Aorta (tissue), 5 donors: ENCODE results near the gene MMP11. TPM values are rescaled to one million over a fixed set of nuclear protein-coding genes. Genes with fewer than 3 reads are reported as not detected.
A peak's percentile ranks its signal among the peaks of the same experiment; 100 is the strongest.

Source experiments
- ATAC-seq: fragments of 200-7000 bp; cut with Tn5 transposase; one replicate; pipeline ENCODE4 v1.9.1; 2022; ENCODE audit warnings: moderate library complexity; ENCODE audit not compliant: low FRiP score
- DNase-seq, 2 donors: peaks; one replicate each; pipeline ENCODE4 v3.0.0-alpha.2; 2020
- H3K27ac ChIP-seq, 2 donors: one replicate each; pipeline ENCODE4 v1.5.1; 2013; ENCODE audit warnings: low read length in 2 of 2, mild to moderate bottlenecking in 2 of 2, moderate library complexity in 2 of 2, control low read depth in 1 of 2, inconsistent platforms in 1 of 2, low read depth in 1 of 2
- H3K27me3 ChIP-seq, 2 donors: one replicate each; pipeline ENCODE4 v1.6.1; 2013; ENCODE audit warnings: control low read depth in 1 of 2, low read length in 1 of 2, mild to moderate bottlenecking in 1 of 2, moderate library complexity in 1 of 2; ENCODE audit not compliant: insufficient read depth in 2 of 2, control insufficient read depth in 1 of 2
- H3K36me3 ChIP-seq, 2 donors: one replicate each; pipeline ENCODE4 v1.6.1; 2013; ENCODE audit warnings: control low read depth in 1 of 2, low read length in 1 of 2, mild to moderate bottlenecking in 1 of 2; ENCODE audit not compliant: insufficient read depth in 2 of 2, control insufficient read depth in 1 of 2
- H3K4me1 ChIP-seq, 2 donors: one replicate each; pipeline ENCODE4 v1.6.1; 2013; ENCODE audit warnings: low read length in 2 of 2, control low read depth in 1 of 2, mild to moderate bottlenecking in 1 of 2, moderate library complexity in 1 of 2; ENCODE audit not compliant: insufficient read depth in 2 of 2, control insufficient read depth in 1 of 2
- H3K4me3 ChIP-seq, 2 donors: one replicate each; pipeline ENCODE4 v1.5.1; 2013; ENCODE audit warnings: low read length in 2 of 2, control low read depth in 1 of 2, mild to moderate bottlenecking in 1 of 2
- H3K9me3 ChIP-seq: one replicate; pipeline ENCODE4 v1.6.1; 2013; ENCODE audit warnings: mild to moderate bottlenecking, low read length; ENCODE audit not compliant: control insufficient read depth
- WGBS, 2 donors: extraction: QIAGEN DNeasy Blood & Tissue Kit; methylation state at CpG; one replicate each; pipeline ENCODE4 v1.1.7; 2013; 5-methylcytosine and 5-hydroxymethylcytosine counted together
- intact Hi-C, 2 donors: fragments of 100-400 bp; cut with DNase I; formaldehyde crosslinking; loops; one replicate each; pipeline versions ENCODE4 v1.14.2 to v1.15.0; 2022
- polyA plus RNA-seq, 2 donors: library from polyadenylated mRNA; stranded (reverse); fragments of 200-250 nt; gene quantifications; one replicate each; pipeline ENCODE4 v1.2.3, GENCODE V29; 2013
- total RNA-seq, 2 donors: library from RNA; stranded (reverse); fragmentation: NEBNext Ultra II Directional; extraction: Animal tissue kit (Norgen Biotek cat#: 25700); gene quantifications; one replicate each; pipeline ENCODE4 v1.2.1, GENCODE V29; 2021
- donor health status: healthy with polysubstance abuse.
- donor health status: Bipolar disorder and iron deficiency.
- donor health status: DM: no; HTN: no; CAD: no.
- donor health status: DM: no; HTN: no; CAD: no.
- donor health status: DM: yes; HTN: yes; CAD: no.

MMP11 gene
- total and polyA plus RNA-seq, 4 donors: 1.3 to 5.1 (median 3.2) TPM

DNA sequence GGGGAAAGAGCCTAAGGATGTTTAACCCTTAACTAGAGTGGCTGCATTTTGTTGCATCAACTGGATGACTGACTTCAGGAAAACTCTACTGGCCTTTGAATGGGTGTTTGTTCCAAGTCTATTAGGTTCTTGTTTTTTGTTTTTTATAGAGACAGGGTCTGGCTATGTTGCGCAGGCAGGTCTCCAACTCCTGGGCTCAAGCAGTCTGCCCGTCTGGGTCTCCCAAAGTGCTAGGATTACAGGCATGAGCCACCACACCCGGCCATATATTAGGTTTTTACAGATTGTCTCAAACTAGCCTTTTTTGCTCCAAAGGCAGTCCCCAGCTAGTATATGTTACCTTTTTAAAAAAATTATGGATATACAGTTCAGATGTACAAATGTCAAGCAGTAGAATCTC, 15.3 kb downstream of the MMP11 start:
- no peaks in the 10 kb centered on the region for H3K4me1 ChIP-seq
- H3K9me3 ChIP-seq: no peaks in the 10 kb centered on the region
- WGBS, 2 donors: 19 to 27% methylated on average over 3 of the region's 3 CpGs
- DNase-seq: no peak
- H3K4me3 ChIP-seq: peak overlapping the region in 1 of 2 donors; percentile 82
- no peak for ATAC-seq
- intact Hi-C loops: loop anchor here in 1 of 2 donors (2.0 kb wide), 2 partner anchors 19 to 51 kb away; partner anchors contain the start of gene DERL3
- no peaks in the 10 kb centered on the region for H3K36me3 ChIP-seq
- no peaks in the 10 kb centered on the region for H3K27me3 ChIP-seq
- no peak overlapping the region for H3K27ac ChIP-seq

- DNase-seq (peak in 1 of 2 donors; percentile 8), ATAC-seq (no peak)
- no peak overlapping the region for H3K27ac ChIP-seq
- no peaks in the 10 kb centered on the region for H3K4me1 ChIP-seq
- H3K27me3 ChIP-seq: no peaks in the 10 kb centered on the region
- no peak overlapping the region for H3K4me3 ChIP-seq
- intact Hi-C loops: no loop called here
- no peaks in the 10 kb centered on the region for H3K9me3 ChIP-seq
- 72 to 75% methylated on average over 4 of the region's 4 CpGs for WGBS, 2 donors
- no peaks in the 10 kb centered on the region for H3K36me3 ChIP-seq
These were observed 16.5 kb downstream of the MMP11 start for GRCh38 chr22:23789121-23789520.

DNA sequence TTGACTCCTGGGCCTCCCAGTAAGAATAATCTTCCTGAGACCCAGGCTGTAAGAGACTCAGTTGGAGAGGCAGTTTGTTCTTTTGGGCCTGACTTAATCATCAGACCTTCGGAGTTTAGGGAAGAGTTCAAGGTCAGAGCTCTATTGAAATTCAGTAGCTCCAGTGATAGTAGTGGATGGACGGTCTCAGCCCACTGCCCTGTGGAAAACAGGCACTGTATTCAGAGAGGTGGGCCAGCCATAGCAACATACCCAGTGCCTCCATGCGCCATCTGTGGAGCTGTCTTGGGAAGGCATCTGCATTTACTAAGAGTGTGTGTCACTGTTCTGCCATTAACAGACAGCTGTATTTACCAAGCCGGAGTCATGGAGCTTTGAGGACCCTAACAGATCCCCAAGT, 17.0 kb downstream of the MMP11 start:
- peaks cover 0 to 3% of the 10 kb centered on the region in 2 donors for H3K36me3 ChIP-seq
- no peaks in the 10 kb centered on the region for H3K9me3 ChIP-seq
- H3K4me3 ChIP-seq: no peak overlapping the region
- 82 to 86% methylated on average over 4 of the region's 4 CpGs for WGBS, 2 donors
- no peak overlapping the region for H3K27ac ChIP-seq
- H3K4me1 ChIP-seq: no peaks in the 10 kb centered on the region
- H3K27me3 ChIP-seq: no peaks in the 10 kb centered on the region
- DNase-seq (no peak), ATAC-seq (no peak)
- intact Hi-C loops: no loop called here

GRCh38 chr22:23790819-23791737, 18.4 kb downstream of the MMP11 start:
- H3K27ac ChIP-seq: no peak overlapping the region
- H3K4me1 ChIP-seq: no peaks in the 10 kb centered on the region
- no peaks in the 10 kb centered on the region for H3K9me3 ChIP-seq
- intact Hi-C loops: no loop called here
- no peaks in the 10 kb centered on the region for H3K27me3 ChIP-seq
- no peak for ATAC-seq
- no peak overlapping the region for H3K4me3 ChIP-seq
- H3K36me3 ChIP-seq: peaks cover 0 to 3% of the 10 kb centered on the region in 2 donors
- 56 to 64% methylated on average over 11 of the region's 11 CpGs for WGBS, 2 donors
- DNase-seq: no peak

DNA sequence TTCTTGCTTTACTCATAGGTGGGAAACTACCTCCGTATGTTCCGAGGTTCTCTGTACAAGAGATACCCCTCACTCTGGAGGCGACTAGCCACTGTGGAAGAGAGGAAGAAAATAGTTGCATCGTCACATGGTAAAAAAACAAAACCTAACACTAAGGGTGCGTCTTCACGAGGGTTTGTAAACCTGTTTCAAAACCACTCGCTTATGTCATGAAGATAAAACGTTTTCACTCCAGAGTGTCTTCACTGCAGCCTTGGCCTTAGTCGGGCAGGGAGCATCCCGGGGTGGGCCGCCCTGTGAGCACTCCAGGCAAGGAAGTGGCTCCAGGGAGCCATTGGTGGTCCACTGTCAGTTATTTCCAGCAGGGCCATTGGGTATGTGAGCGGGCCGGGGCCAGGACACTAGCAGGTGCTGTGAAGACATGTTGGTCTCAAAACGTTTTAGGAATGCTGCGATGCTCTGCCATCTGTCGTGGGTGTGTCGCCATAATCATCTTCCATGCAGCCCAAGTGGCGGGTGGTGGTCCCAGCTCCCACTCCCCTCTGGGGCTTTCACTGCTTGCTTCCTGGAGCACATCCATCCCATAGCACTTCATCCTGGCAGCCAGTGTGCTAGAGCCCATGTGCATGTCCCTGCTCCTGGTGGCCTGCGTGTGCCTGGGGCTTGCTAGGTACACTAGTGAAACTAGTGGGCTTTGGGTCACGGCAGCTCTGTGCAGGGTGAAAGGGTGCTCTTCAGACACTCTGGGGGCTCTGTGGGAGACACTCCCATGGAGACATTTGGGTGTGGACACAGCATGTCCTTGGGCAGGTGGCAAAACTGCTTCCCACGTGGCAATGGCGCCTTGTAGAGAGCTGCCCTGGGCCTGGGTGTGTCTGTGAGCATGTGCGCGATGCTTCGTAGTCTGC, 19.3 kb downstream of the MMP11 start:
- DNase-seq (no peak), ATAC-seq (no peak)
- H3K36me3 ChIP-seq: peaks cover 0 to 3% of the 10 kb centered on the region in 2 donors
- no peak overlapping the region for H3K27ac ChIP-seq
- intact Hi-C loops: no loop called here
- no peaks in the 10 kb centered on the region for H3K4me1 ChIP-seq
- H3K27me3 ChIP-seq: no peaks in the 10 kb centered on the region
- 85 to 86% methylated on average over 25 of the region's 25 CpGs for WGBS, 2 donors
- H3K9me3 ChIP-seq: no peaks in the 10 kb centered on the region
- H3K4me3 ChIP-seq: no peak overlapping the region

GRCh38 chr22:23793326-23793725, 20.7 kb downstream of the MMP11 start:
- intact Hi-C loops: no loop called here
- Histone ChIP-seq H3K27ac (no peak overlapping the region), H3K36me3 (peaks cover 0 to 3% of the 10 kb centered on the region in 2 donors), H3K4me3 (no peak overlapping the region), H3K27me3 (no peaks in the 10 kb centered on the region), H3K4me1 (no peaks in the 10 kb centered on the region), H3K9me3 (no peaks in the 10 kb centered on the region)
- DNase-seq: no peak
- no peak for ATAC-seq
- WGBS, 2 donors: 82 to 85% methylated on average over 8 of the region's 8 CpGs

GRCh38 chr22:23796461-23796860, 23.8 kb downstream of the MMP11 start:
- Histone ChIP-seq H3K4me3 (no peak overlapping the region), H3K27me3 (no peaks in the 10 kb centered on the region), H3K4me1 (no peaks in the 10 kb centered on the region), H3K36me3 (peaks cover 3 to 4% of the 10 kb centered on the region in 2 donors), H3K9me3 (no peaks in the 10 kb centered on the region), H3K27ac (no peak overlapping the region)
- intact Hi-C loops: no loop called here
- ATAC-seq (no peak), DNase-seq (peak in 1 of 2 donors; percentile 17)
- 47 to 63% methylated on average over 5 of the region's 5 CpGs for WGBS, 2 donors

DNA sequence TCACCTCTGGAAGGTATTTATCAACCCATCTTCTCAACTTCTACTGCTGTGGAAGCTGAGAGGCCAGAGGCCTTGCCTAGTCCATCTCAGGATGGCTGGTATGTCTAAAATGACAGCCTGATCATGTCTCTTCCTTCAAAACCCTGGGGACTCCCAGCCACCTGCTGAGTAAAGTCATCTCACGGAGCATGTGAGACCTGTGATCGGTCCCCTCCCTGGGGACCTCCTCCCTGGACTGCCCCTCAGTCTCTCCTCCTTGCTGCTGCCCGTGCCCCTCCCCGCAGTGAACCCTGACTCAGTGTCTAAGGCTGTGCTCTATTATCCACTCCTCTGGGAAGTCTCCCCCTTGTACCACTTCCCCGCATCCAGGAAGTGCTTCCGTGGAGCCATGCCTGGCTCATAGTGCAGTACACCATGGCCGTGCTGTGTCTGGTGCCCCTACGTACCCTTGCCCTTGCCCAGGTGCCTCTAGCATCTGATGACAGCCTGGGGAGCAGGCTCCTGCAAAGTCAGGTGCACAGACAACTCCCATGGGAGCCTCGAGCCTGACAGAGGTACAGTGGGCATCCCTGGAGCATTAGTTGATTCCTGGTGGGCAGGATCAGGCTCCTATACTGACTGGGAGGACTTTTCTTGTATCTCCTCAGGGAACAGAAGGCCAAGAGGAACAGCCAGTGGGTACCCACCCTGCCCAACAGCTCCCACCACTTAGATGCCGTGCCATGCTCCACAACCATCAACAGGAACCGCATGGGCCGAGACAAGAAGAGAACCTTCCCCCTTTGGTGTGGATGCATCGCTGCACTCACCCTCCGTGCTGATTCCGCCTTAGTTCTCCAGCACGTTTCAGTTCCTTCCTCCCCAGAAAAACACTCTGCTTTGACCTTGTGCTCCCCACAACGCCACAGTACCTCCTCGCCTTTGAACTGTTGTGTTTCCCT, 27.9 kb downstream of the MMP11 start:
- intact Hi-C loops: no loop called here
- Histone ChIP-seq H3K27ac (no peak overlapping the region), H3K4me3 (no peak overlapping the region), H3K27me3 (no peaks in the 10 kb centered on the region), H3K4me1 (no peaks in the 10 kb centered on the region), H3K36me3 (peaks cover 4 to 17% of the 10 kb centered on the region in 2 donors), H3K9me3 (no peaks in the 10 kb centered on the region)
- ATAC-seq (no peak), DNase-seq (peak in 1 of 2 donors; percentile 24)
- 92 to 94% methylated on average over 18 of the region's 18 CpGs for WGBS, 2 donors
